ENCODE data around the gene CREG1.
"Not testable (repeated sequence)": the region's sequence is repeated elsewhere in the genome, so short reads cannot be mapped to it uniquely, and the experiment has no call there.

The CREG1 gene

GRCh38 chr1:167564612-167565270, 11.2 kb upstream of the CREG1 start:
- DNase-seq (ENCODE audit: low read depth, low spot score) = no peak

- DNase-seq (ENCODE audit: low read depth, low spot score) = no peak
Measured at GRCh38 chr1:167563579-167564246, 10.2 kb upstream of the CREG1 start.

GRCh38 chr1:167562702-167563101, 9.1 kb upstream of the CREG1 start:
- no peak for DNase-seq (ENCODE audit: low read depth, low spot score)

GRCh38 chr1:167561753-167562152, 8.2 kb upstream of the CREG1 start:
- no peak for DNase-seq (ENCODE audit: low read depth, low spot score)

GRCh38 chr1:167555971-167556714, 2.6 kb upstream of the CREG1 start:
- peak; percentile 44 for DNase-seq (ENCODE audit: low read depth, low spot score)

- DNase-seq (ENCODE audit: low read depth, low spot score) = not testable (repeated sequence)
Measured at GRCh38 chr1:167555072-167555471, 1.5 kb upstream of the CREG1 start.

- DNase-seq (ENCODE audit: low read depth, low spot score) = no peak
Measured at GRCh38 chr1:167554028-167554779, 642 bp upstream of the CREG1 start.

GRCh38 chr1:167551362-167551761, 2.2 kb downstream of the CREG1 start:
- DNase-seq (ENCODE audit: low read depth, low spot score) = no peak

GRCh38 chr1:167548059-167548932, 5.3 kb downstream of the CREG1 start:
- no peak for DNase-seq (ENCODE audit: low read depth, low spot score)

GRCh38 chr1:167546935-167547334, 6.6 kb downstream of the CREG1 start:
- no peak for DNase-seq (ENCODE audit: low read depth, low spot score)

GRCh38 chr1:167545349-167545748, 8.2 kb downstream of the CREG1 start:
- DNase-seq (ENCODE audit: low read depth, low spot score) = no peak

- DNase-seq (ENCODE audit: low read depth, low spot score) = no peak
Measured at GRCh38 chr1:167544447-167545093, 9.0 kb downstream of the CREG1 start.

GRCh38 chr1:167543199-167543990, 10.2 kb downstream of the CREG1 start:
- no peak for DNase-seq (ENCODE audit: low read depth, low spot score)

- no peak for DNase-seq (ENCODE audit: low read depth, low spot score)
Measured at GRCh38 chr1:167542109-167543032, 11.2 kb downstream of the CREG1 start.

- DNase-seq (ENCODE audit: low read depth, low spot score) = no peak
Measured at GRCh38 chr1:167541610-167542009, 12.0 kb downstream of the CREG1 start.

GRCh38 chr1:167541003-167541402, 12.6 kb downstream of the CREG1 start:
- DNase-seq (ENCODE audit: low read depth, low spot score) = no peak

- DNase-seq (ENCODE audit: low read depth, low spot score) = no peak
Measured at GRCh38 chr1:167538657-167539056, 14.9 kb downstream of the CREG1 start.

GRCh38 chr1:167533851-167534300, 19.7 kb downstream of the CREG1 start:
- no peak for DNase-seq (ENCODE audit: low read depth, low spot score)

All from smooth muscle cell of the brain vasculature (primary cell).